HG02943 (cell line): ENCODE results near the gene DNMT1.

ENCODE experiments used
- ATAC-seq: cut with Tn5 transposase; IDR thresholded peaks from one replicate; pipeline ENCODE4 v1.9.1; 2021; ENCODE audit warnings: mild to moderate bottlenecking, low read depth, moderate library complexity; ENCODE audit not compliant: unreplicated experiment

Gene DNMT1

GRCh38 chr19:10116085-10116865, 78.5 kb downstream of the DNMT1 start:
- ATAC-seq: no peak

- no peak for ATAC-seq
Measured at GRCh38 chr19:10115392-10116084, 79.2 kb downstream of the DNMT1 start.

- no peak for ATAC-seq
Measured at GRCh38 chr19:10114651-10115391, 79.9 kb downstream of the DNMT1 start.

GRCh38 chr19:10113964-10114650, 80.6 kb downstream of the DNMT1 start:
- ATAC-seq: no peak

GRCh38 chr19:10113592-10113963, 81.2 kb downstream of the DNMT1 start:
- no peak for ATAC-seq

GRCh38 chr19:10112895-10113591, 81.7 kb downstream of the DNMT1 start:
- ATAC-seq: no peak

GRCh38 chr19:10112037-10112761, 82.6 kb downstream of the DNMT1 start:
- ATAC-seq: no peak

- no peak for ATAC-seq
Measured at GRCh38 chr19:10111405-10111811, 83.3 kb downstream of the DNMT1 start, which contains the start of gene P2RY11. Gene P2RY11, plus strand, starts transcription at chr19:10111693. Its CDS starts 29 bp downstream, at chr19:10111722.

GRCh38 chr19:10110972-10111317, 83.8 kb downstream of the DNMT1 start:
- ATAC-seq: no peak

- no peak for ATAC-seq
Measured at GRCh38 chr19:10110076-10110971, 84.4 kb downstream of the DNMT1 start.

GRCh38 chr19:10109528-10109927, 85.2 kb downstream of the DNMT1 start:
- no peak for ATAC-seq

- ATAC-seq: no peak
Measured at GRCh38 chr19:10107817-10108367, 86.9 kb downstream of the DNMT1 start.

- ATAC-seq: no peak
Measured at GRCh38 chr19:10107254-10107653, 87.5 kb downstream of the DNMT1 start.

GRCh38 chr19:10106100-10106936, 88.4 kb downstream of the DNMT1 start, which contains the start of gene PPAN:
Gene PPAN, plus strand, starts transcription at chr19:10106362. Its CDS starts 33 bp downstream, at chr19:10106395.
- ATAC-seq: peak; percentile 39

- ATAC-seq: peak; percentile 18
Measured at GRCh38 chr19:10105509-10106099, 89.1 kb downstream of the DNMT1 start.

GRCh38 chr19:10104665-10105508, 89.9 kb downstream of the DNMT1 start:
- no peak for ATAC-seq
